Measurements from ENCODE around the gene NLRC5. TPM values are rescaled to one million over a fixed set of nuclear protein-coding genes. Genes with fewer than 3 reads are reported as not detected.
"Not testable (repeated sequence)": the region's sequence is repeated elsewhere in the genome, so short reads cannot be mapped to it uniquely, and the experiment has no call there.

Gene NLRC5
- polyA plus RNA-seq, 4 donors: 2.2 to 4.8 (median 3.4) TPM

DNA sequence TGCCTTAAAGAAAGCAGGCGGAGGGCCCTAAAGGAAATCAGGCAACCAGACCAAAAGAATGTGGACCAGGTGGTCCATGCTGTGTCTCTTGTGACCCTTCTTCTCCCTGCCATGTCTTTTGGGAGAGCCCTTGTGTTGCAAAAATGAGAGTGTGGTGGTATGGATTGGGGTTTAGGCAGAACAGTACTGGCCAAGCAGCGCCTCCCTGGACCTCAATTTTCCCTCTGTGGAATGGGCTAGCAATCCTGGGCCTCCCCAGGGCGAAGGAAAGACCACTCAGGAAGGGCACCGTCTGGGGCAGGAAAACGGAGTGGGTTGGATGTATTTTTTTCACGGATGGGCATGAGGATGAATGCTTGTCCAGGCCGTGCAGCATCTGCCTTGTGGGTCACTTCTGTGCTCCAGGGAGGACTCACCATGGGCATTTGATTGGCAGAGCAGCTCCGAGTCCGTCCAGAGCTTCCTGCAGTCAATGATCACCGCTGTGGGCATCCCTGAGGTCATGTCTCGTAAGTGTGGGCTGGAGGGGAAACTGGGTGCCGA is 7.6 kb upstream of the NLRC5 start:
- DNase-seq (ENCODE audit: low read depth in 4 of 4, low spot score in 2 of 4): no peak

DNA sequence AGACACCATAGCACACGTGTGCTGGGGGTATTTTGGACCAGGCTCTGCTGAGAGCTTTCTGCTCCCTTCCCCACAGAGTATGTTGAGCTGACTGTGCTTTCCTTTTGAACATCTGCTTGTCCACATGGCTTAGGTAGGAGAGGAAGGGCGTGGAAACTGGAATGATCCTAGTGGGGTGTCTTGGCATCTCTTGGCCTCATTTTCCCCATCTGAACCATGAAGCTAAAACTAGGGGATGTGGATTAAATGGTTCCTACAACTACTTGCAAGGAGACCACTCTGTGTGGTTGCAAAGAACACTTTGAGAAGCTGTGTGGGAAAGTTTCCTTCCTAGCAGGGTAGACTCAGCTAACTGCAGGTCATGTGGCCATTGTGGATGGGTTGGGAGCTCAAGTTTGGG is 6.7 kb upstream of the NLRC5 start:
- no peak for DNase-seq (ENCODE audit: low read depth in 4 of 4, low spot score in 2 of 4)

DNA sequence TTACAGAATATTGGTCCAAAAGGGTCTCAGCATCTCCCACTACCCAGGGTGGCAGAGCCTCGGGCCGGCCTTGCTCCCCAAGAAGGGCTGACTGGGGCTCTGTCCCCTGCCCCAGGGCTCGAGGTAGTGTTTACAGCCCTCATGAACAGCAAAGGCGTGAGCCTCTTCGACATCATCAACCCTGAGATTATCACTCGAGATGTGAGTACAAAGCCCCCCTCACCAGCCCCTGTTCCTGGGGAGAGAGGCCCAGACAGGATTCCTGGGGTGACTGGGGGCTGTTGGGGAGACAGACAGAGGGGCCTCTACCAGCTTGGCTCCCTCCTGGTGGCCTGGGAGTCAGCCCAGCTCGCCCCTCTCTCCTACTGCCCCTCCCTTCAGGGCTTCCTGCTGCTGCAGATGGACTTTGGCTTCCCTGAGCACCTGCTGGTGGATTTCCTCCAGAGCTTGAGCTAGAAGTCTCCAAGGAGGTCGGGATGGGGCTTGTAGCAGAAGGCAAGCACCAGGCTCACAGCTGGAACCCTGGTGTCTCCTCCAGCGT is 6.1 kb upstream of the NLRC5 start:
- no peak for DNase-seq (ENCODE audit: low read depth in 4 of 4, low spot score in 2 of 4)

DNA sequence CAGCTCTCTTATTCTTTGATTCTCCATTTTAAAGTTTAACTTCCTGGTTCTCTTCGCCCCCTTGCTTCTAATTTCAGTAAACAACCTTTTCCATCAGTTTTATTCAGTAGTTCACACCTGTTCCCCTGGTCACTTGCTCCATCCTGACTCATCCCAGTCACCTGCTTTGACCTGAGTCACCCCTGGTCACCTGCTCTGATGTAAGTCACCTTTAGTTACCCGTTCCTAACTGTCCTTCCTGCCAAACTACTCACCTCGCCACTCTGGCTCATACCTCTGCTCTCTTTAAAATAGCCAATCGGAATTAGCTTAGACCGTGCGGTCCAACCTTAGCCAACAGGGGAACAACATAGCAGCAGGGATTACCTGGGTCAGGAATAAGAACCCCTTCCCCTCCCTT is 4.7 kb upstream of the NLRC5 start:
- no peak for DNase-seq (ENCODE audit: low read depth in 4 of 4, low spot score in 2 of 4)

DNA sequence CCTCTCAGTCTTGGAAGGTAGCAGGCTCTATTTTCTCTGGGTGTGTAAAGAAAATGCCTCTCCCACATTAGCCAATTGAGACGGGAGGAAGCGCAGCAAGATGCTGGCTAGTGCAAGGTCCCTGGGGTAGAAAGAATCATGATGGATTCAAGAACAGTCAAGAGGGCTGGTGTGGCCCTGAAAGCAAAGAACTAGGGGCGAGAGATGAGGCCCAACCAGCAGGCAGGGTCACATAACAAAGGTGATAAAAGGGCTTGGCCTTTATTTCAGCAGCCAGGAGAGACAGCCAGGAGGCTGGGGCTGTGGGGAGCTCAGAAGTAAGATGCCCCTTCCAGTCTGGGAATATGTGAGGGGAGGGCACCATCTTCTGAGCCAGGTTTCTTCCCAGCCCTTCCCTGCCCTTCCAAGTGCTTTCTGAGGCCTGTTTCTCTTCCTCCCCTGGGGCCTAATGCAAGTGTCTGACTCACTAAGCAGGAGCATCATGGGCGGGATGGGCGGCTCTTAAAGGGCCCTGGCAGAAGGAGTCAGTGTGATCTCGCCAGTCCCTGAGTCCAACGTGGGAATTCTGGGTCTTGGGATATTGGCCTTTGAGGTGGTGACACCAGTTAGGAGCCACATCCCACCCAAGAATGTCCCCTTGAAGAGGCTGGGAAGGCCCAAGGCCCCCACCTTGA is 3.9 kb upstream of the NLRC5 start:
- DNase-seq (ENCODE audit: low read depth in 4 of 4, low spot score in 2 of 4): no peak

DNA sequence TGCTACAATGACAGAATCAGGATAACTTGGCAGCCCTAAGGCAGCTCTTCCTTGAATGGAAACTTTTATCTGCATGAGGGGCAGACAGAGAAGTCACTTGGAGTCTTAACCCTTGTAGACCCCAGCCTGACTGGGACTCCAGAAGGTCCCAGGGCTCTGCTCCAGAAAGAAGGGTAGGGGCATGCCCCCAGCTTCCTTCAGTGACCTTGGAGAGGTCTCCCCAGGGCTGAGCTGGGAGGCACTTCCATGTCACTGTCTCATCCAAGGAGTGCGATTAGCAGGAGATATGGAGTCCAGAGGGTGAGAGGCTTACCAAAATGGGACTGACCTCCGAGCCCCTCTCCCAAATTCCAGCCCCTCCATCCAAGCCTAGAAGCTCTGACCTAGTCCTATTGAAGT is 3.4 kb upstream of the NLRC5 start:
- no peak for DNase-seq (ENCODE audit: low read depth in 4 of 4, low spot score in 2 of 4)

DNA sequence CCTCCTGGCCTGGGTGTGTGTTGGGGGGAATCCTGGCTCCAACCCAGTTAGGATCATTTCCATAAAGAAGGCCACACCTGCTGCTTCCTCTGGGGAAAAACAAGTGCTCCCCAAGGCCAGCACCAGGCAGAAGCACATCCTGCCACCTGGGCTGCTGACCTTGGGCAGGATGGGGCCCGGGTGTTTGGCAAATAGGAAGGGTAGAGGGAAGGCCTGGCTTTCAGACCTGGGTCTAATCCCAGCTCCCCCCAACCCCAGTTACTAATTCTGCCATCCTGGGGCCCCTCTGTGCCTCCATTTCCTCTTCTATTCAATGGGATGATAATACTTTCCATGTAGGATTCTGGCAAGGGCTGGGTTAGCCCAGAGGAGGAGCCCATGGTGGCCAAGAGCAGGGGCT is 3.0 kb upstream of the NLRC5 start:
- no peak for DNase-seq (ENCODE audit: low read depth in 4 of 4, low spot score in 2 of 4)

DNA sequence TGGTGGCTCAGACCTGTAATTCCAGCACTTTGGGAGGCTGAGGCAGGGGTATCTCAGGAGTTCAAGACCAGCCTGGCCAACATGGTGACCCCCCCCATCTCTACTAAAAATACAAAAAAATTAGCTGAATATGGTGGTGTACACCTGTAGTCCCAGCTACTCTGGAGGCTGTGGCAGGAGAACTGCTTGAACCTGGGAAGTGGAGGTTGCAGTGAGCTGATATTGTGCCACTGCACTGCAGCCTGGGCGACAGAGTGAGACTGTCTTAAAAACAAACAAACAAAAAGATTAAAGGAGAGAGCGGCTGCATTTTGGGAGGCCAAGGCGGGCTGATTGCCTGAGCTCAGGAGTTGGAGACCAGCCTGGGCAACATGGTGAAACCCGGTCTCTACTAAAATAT is 2.4 kb upstream of the NLRC5 start:
- DNase-seq (ENCODE audit: low read depth in 4 of 4, low spot score in 2 of 4): not testable (repeated sequence)

DNA sequence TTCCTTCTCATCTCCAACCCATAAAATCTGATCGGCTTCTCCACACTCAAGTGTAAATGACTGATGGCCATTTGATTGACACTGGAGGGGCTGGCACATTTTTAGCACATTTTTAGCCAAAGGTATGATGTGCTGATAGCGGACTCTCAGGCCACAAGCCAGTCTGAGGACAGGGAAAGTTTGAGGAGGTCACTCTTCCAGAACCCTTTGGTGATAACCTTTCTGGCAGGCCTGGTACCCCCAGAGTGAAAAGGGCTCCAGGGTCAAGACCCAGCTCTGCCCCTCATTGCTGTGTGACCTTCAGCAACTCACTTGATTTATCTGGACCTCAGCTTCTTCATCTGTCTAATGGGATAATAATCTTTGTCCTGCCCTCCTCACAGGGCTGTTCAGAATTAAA is 1.7 kb upstream of the NLRC5 start:
- no peak for DNase-seq (ENCODE audit: low read depth in 4 of 4, low spot score in 2 of 4)

DNA sequence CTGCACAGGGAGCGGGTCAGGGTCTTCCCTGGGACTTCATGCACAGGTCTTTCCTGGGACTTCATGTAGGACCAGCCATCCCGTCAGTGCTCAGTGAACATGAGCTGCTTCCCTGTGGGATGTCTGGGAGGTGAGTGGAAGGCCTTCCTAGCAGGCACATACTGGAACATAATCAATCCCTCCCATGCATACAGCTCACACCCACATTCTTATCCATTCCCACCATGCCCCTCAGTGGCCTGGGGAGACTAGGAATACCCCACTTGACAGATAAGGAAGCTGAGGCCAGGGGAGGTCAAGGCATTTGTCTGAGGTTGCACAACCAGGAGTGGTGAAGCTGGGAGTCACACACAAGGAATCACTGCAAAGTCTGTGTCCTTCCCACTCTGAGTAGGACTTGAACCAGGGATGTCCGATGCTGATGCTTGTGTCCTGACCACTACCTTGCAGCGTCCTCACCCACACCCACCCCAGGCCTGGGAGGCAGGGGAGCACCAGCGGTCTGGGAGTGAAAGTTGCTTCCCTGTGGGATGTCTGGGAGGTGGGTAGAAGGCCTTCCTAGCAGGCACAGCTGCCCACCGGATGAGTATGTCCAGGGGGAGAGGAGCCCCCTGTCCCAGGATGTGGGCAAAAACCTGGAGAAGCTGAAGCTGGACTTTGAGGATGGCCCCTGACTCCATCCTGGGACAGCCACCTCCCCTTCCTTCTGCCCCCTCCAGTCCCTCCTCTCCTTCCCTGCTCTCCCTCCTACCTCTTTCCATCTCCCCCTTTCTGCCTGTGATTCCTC is 1.0 kb upstream of the NLRC5 start:
- DNase-seq (ENCODE audit: low read depth in 4 of 4, low spot score in 2 of 4): no peak

DNA sequence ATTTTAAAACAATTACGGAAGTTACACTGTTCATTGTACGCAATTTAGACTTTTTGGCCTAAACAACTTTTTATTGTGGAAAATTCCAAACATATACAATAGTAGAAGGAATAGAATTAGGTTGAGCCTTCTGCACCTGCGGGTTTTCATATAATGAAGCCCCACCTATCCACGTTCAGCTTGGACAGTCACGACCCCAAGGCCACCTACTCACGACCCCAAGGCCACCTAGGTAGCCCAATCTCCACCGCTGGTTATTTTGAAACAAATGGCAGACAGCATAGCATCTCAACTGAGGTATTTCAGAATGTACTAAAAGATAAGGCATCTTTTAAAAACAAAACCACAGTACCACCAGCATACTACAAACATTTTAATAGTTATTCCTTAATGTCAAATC is 631 bp downstream of the NLRC5 start:
- no peak for DNase-seq (ENCODE audit: low read depth in 4 of 4, low spot score in 2 of 4)

DNA sequence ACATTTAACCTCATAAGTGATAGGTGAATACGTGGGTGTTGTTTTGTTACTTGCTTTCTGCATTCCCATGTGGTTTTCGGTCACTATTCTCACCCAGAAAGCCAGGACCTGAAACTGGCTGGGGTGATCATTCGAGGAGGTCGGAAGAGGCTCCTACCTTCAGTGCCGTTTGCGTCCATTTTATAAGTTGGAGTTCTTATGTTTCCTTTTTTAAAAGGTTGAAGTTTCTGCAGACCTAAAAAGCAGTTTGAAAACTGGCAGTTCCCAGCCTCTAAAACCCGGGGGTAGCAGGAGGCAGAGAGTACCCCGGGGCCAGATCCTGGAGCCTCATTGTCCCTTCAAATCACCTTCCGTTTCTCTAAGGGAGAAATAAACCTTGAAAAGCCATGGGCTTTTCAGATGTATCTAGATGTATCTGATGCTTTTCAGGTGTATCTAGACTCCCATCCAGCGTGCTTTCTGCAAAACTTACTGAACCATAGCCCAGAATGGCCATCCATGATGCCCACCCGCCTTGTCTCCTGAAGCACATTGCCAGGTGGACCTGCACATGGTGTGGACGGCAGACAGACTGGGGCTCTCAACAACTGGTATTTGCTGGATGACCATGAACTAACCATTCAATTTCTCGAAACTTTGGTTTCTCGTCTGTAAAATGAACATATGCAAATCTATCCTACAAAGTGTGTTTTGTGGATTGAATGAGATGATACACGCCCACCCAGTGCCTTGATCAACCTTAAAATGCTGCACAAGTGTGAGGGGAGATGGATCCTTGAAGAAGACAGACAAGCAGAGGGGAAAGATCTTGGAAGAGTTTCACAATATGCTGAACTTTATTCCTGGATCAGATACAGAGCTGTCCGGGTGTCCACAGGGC is 1.3 kb downstream of the NLRC5 start:
- DNase-seq (ENCODE audit: low read depth in 4 of 4, low spot score in 2 of 4): no peak

DNA sequence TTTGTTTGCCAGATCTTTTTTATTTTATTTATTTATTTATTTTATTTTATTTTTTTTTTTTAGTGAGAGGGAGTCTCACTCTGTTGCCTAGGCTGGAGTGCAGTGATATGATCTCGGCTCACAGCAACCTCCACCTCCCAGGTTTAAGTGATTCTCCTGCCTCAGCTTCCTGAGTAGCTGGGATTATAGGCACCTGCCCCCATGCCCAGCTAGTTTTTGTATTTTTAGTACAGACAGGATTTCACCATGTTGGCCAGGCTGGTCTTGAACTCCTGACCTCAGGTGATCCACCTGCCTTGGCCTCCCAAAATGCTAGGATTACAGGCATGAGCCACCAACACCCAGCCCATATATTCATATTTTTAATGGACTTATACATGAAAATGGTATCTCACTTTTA is 3.1 kb downstream of the NLRC5 start:
- DNase-seq (ENCODE audit: low read depth in 4 of 4, low spot score in 2 of 4): not testable (repeated sequence)

DNA sequence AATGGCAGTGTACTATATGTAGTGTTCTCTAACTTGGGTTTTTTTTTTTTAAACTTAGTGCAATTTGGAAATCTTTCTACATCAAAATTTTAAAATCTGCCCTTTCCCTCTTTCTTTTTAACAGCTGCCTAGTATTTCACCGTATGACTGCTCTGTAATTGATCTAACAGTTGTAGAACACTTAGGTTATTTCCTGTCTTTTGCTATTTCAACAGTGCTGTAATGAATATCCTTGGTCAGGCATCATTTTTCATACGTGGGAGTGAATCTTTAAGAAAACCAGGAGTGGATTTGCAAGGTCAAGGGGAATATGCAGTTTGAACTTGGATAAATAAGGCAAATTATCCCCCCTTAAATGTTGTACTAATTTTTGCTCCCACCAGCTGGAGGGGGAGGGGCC is 3.8 kb downstream of the NLRC5 start:
- DNase-seq (ENCODE audit: low read depth in 4 of 4, low spot score in 2 of 4): no peak

DNA sequence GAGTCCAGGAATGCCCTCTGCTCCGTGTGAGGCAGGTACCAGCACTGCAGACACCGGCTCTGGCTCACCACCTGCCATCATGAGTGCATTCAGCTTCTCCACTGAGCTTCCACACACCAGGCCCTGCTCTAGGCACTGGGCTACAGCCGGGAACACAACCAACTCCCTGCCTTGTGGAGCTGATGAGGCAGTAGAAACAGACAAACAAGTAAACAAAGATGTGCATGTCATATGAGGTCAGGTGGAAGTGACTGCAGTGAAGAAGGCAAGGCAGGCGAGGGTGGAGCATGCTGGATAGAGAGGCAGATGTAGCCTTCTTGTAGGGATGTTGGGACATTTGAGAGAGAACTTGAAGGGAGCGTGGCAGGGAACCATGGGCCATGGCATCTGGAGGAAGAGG is 5.0 kb downstream of the NLRC5 start:
- DNase-seq (ENCODE audit: low read depth in 4 of 4, low spot score in 2 of 4): no peak

DNA sequence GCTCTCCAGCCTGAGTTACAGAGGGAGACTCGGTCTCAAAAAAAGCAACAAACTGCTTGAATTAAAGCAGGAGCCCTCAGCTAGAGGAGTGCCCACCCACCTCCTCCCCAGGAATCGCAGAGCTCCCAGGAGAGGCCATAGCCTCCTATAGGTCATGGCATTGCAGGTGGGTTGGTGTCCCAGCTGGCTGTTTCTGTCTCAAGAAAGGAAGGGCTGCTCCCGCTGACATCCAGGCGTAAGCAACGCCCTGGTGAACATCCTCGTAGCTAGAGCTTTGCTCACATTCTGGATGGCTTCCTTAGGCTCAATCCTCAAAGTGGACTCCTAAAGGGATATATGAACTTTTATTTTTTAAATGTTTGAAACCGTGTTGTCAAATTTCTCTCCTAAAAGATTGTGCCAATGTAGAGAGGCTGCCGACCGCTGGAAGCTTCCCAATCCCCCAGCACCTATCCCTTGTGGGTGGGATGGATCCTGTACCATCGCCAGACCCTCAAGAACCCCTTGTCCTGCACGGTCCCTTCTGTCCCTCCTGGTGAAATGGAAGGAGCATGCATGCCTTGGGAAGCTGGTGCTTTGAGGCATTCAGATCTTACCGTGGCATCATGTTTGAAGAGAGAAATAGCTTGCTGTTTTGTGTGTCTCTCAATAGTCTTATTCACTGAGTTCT is 5.9 kb downstream of the NLRC5 start:
- no peak for DNase-seq (ENCODE audit: low read depth in 4 of 4, low spot score in 2 of 4)

DNA sequence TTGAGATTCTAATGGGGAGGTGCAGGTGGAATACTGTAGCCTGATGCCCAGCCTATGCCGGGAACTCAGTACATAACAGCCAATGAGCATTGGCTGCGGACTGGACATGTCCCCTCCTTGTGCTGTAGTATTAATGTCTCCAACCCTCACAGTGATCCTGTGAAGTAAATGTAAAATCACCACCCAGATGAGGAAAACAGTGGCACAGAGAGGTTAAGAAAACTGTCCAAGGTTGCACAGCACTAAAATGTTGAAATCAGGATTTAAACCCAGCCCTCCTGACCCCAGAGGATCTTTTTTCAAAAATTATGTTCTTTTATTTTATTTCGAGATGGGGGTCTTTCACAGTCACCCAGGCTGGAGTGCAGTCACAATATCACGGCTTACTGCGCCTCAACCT is 7.9 kb downstream of the NLRC5 start:
- DNase-seq (ENCODE audit: low read depth in 4 of 4, low spot score in 2 of 4): no peak

DNA sequence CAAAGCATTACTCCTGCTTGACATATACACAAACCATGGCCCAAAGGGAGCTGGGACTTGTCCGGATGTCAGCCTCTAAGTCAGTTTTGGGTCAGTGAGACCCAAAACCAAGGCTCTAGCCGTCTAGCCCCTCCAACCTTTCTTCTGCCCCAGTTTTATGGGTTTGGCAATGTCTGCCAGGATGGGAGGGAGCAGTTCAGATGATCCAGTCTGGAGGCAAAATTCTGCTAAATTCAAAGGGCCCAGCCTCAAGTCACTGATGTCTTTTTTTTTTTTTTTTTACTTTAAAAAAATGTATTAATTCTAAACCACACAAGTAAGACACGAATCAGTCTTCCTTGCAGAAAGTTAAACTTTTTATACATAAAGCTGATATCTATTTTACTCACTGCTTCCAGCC is 8.6 kb downstream of the NLRC5 start:
- no peak for DNase-seq (ENCODE audit: low read depth in 4 of 4, low spot score in 2 of 4)

DNA sequence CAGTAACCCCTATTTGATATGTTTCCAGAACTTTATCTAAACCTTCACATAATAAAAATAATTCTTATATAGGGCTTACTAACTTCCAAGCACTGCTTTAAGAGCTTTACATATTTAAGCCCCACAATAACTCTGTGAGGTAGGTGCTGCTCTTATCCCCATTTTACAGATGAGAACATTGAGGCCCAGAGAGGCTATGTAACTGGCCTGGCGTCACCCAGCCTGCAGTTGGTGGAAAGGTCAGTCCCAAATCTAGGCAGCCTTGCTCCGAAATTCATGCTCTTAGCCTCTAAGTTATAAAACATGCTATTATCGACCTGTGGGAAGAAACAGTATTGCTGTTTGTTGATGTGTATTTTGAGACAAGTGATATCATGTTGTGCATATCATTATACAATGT is 9.0 kb downstream of the NLRC5 start:
- no peak for DNase-seq (ENCODE audit: low read depth in 4 of 4, low spot score in 2 of 4)

DNA sequence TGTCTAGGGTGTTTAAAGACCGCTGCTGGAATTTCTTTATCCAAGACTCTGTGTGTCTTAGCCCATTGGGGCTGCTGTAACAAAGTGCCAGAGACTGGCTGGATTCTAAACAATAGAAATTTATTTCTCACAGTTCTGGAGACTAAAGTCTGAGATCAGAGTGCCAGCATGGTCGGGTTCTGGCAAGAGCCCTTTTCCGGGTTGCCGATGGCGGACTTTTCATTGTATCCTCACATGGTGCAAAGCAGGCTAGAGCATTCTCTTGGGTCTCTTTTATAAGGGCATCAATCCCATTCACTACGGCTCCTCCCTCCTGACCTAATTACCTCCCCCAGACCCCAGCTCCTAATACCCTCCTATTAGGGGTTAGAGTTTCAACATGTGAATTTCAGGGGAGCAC is 9.5 kb downstream of the NLRC5 start:
- no peak for DNase-seq (ENCODE audit: low read depth in 4 of 4, low spot score in 2 of 4)

All from left renal cortex interstitium (tissue), 4 donors.